ENCODE measurements around the gene P4HA1. TPM values are rescaled to one million over a fixed set of nuclear protein-coding genes. Genes with fewer than 3 reads are reported as not detected.
"Not testable (repeated sequence)": the region's sequence is repeated elsewhere in the genome, so short reads cannot be mapped to it uniquely, and the experiment has no call there.

Gene P4HA1
- total RNA-seq, 1 experiment from 2014 or later, result 46.5 TPM

- intact Hi-C loops (cut with micrococcal nuclease; ENCODE audit: unreplicated experiment), result no loop called here
- Mint-ChIP-seq H3K9me3 (ENCODE audit: unreplicated experiment) (no peaks in the 10 kb centered on the region), H3K27me3 (ENCODE audit: insufficient read depth, unreplicated experiment) (no peaks in the 10 kb centered on the region), H3K27ac (ENCODE audit: unreplicated experiment) (no peak overlapping the region), H3K4me1 (ENCODE audit: low read depth, unreplicated experiment) (peaks cover 14% of the 10 kb centered on the region), H3K4me3 (ENCODE audit: unreplicated experiment) (no peak overlapping the region), H3K36me3 (ENCODE audit: insufficient read depth, unreplicated experiment) (peaks cover 11% of the 10 kb centered on the region)
- H3K4me3 ChIP-seq (ENCODE audit: low read depth, low read length), result no peak overlapping the region
- no peaks in the 10 kb centered on the region for H3K9me3 ChIP-seq
- POLR2A ChIA-PET, result interaction anchor here (0.6 to 0.7 kb wide), 2 partner anchors 19 to 23 kb away, joined by 3 to 4 read pairs; partner anchors contain the start of gene P4HA1
- no peak for DNase-seq
- no peaks in the 10 kb centered on the region for H3K27me3 ChIP-seq (replicated peaks; ENCODE audit: control insufficient read depth, insufficient read depth, low read length)
- H3K36me3 ChIP-seq (ENCODE audit: control insufficient read depth, insufficient read depth, low read length), result no peaks in the 10 kb centered on the region
- CTCF ChIA-PET, result interaction anchor here (0.7 kb wide), 1 partner anchor 19 kb away, joined by 3 read pairs; the partner anchor contains the start of gene P4HA1
- no TSS peak for BruUV-seq (replicated peaks)
- no peak for TF ChIP-seq CTCF (IDR thresholded peaks at IDR 0.05; ENCODE audit: insufficient read depth in 1 of 2, low read depth in 1 of 2, low read length in 1 of 2, severe bottlenecking in 1 of 2, unreplicated experiment in 1 of 2)
- H3K4me1 ChIP-seq, result peaks cover 37% of the 10 kb centered on the region
Measured at GRCh38 chr10:73116017-73116416, 19.4 kb upstream of the P4HA1 start.

GRCh38 chr10:73113551-73113950 lies 16.9 kb upstream of the P4HA1 start:
- Histone ChIP-seq H3K9me3 (no peaks in the 10 kb centered on the region), H3K4me1 (peaks cover 22% of the 10 kb centered on the region), H3K4me3 (ENCODE audit: low read depth, low read length) (no peak overlapping the region), H3K27me3 (replicated peaks; ENCODE audit: control insufficient read depth, insufficient read depth, low read length) (no peaks in the 10 kb centered on the region), H3K36me3 (ENCODE audit: control insufficient read depth, insufficient read depth, low read length) (no peaks in the 10 kb centered on the region)
- Mint-ChIP-seq H3K27me3 (ENCODE audit: insufficient read depth, unreplicated experiment) (no peaks in the 10 kb centered on the region), H3K4me1 (ENCODE audit: low read depth, unreplicated experiment) (peaks cover 7% of the 10 kb centered on the region), H3K9me3 (ENCODE audit: unreplicated experiment) (no peaks in the 10 kb centered on the region), H3K4me3 (ENCODE audit: unreplicated experiment) (no peak overlapping the region), H3K36me3 (ENCODE audit: insufficient read depth, unreplicated experiment) (peaks cover 21% of the 10 kb centered on the region), H3K27ac (ENCODE audit: unreplicated experiment) (no peak overlapping the region)
- intact Hi-C loops (cut with micrococcal nuclease; ENCODE audit: unreplicated experiment), result loop anchor here (5.0 kb wide), 1 partner anchor 54 kb away; the partner anchor contains the start of genes ECD and FAM149B1
- CTCF ChIA-PET, result interaction anchor here (1.0 kb wide), 1 partner anchor 17 kb away, joined by 3 read pairs; the partner anchor contains the start of gene P4HA1
- POLR2A ChIA-PET, result interaction anchor here (0.6 to 0.8 kb wide), 2 partner anchors 16 to 18 kb away, joined by 3 to 8 read pairs; no protein-coding TSS in a partner anchor
- TF ChIP-seq CTCF (IDR thresholded peaks at IDR 0.05; ENCODE audit: insufficient read depth in 1 of 2, low read depth in 1 of 2, low read length in 1 of 2, severe bottlenecking in 1 of 2, unreplicated experiment in 1 of 2), result no peak
- DNase-seq, result no peak
- no TSS peak for BruUV-seq (replicated peaks)

- Mint-ChIP-seq H3K4me3 (ENCODE audit: unreplicated experiment) (peak overlapping the region; percentile 85), H3K36me3 (ENCODE audit: insufficient read depth, unreplicated experiment) (peaks cover 21% of the 10 kb centered on the region), H3K27ac (ENCODE audit: unreplicated experiment) (peak overlapping the region; percentile 90)
- not testable (repeated sequence) for BruUV-seq (replicated peaks); H3K36me3 ChIP-seq (ENCODE audit: control insufficient read depth, insufficient read depth, low read length); H3K9me3 Mint-ChIP-seq (ENCODE audit: unreplicated experiment); DNase-seq; H3K9me3 ChIP-seq; H3K27me3 ChIP-seq (replicated peaks; ENCODE audit: control insufficient read depth, insufficient read depth, low read length); H3K4me1 Mint-ChIP-seq (ENCODE audit: low read depth, unreplicated experiment); H3K27me3 Mint-ChIP-seq (ENCODE audit: insufficient read depth, unreplicated experiment); H3K4me3 ChIP-seq (ENCODE audit: low read depth, low read length)
- ChIA-PET POLR2A (interaction anchor here (0.6 to 3.1 kb wide), 4 partner anchors 15 to 135 kb away, joined by 3 to 43 read pairs (median 4); partner anchors contain the start of genes DNAJC9 and P4HA1), CTCF (interaction anchor here (3.1 kb wide), 1 partner anchor 15 kb away, joined by 40 read pairs; the partner anchor contains the start of gene P4HA1)
- peaks cover 11% of the 10 kb centered on the region for H3K4me1 ChIP-seq
- intact Hi-C loops (cut with micrococcal nuclease; ENCODE audit: unreplicated experiment), result loop anchor here (5.0 kb wide), 1 partner anchor 55 kb away; the partner anchor contains the start of genes ECD and FAM149B1
Measured at GRCh38 chr10:73112032-73112431, 15.4 kb upstream of the P4HA1 start.

All from Caco-2 (cell line).